CD4-positive, alpha-beta T cell (primary cell): ENCODE results near the gene DYNLT4. TPM values are rescaled to one million over a fixed set of nuclear protein-coding genes. Genes with fewer than 3 reads are reported as not detected.

Source experiments
- ATAC-seq: fragments of 200-7000 bp; cut with Tn5 transposase; one replicate; pipeline ENCODE4 v1.10.0; 2022; ENCODE audit warnings: mild to moderate bottlenecking; ENCODE audit not compliant: poor library complexity
- CTCF ChIA-PET: fragments of 350-600 bp; sonication (Branson Sonifier 250); formaldehyde crosslinking; loops from one replicate; lab custom pipeline; 2021; ENCODE audit warnings: antibody characterized with exemption, inconsistent platforms; lab: Charles Lee
- POLR2A ChIA-PET: fragments of 350-600 bp; sonication (Branson Sonifier 250); formaldehyde crosslinking; loops from one replicate; lab custom pipeline; 2021; ENCODE audit warnings: antibody characterized with exemption, inconsistent platforms; lab: Charles Lee
- DNase-seq, 14 experiments: peaks; one replicate each; pipeline ENCODE4 v3.0.0-alpha.2; 2013 to 2020; ENCODE audit warnings: mixed read lengths in 2 of 14
- H3K27ac ChIP-seq, 2 donors: one replicate each; pipeline versions ENCODE4 v1.5.1 to v1.7.0; 2013; ENCODE audit warnings: low read length in 2 of 2, low read depth in 1 of 2, mild to moderate bottlenecking in 1 of 2
- H3K27me3 ChIP-seq, 2 experiments: 1 replicate in 1 of 2; 2 replicates in 1 of 2; pipeline versions ENCODE4 v1.6.1 to v1.7.0; 2013; ENCODE audit warnings: low read length in 2 of 2, control low read depth in 1 of 2, mild to moderate bottlenecking in 1 of 2, moderate library complexity in 1 of 2; ENCODE audit not compliant: insufficient read depth in 2 of 2, control insufficient read depth in 1 of 2
- H3K36me3 ChIP-seq: one replicate; pipeline ENCODE4 v1.6.1; 2013; ENCODE audit warnings: low read length, control low read depth; ENCODE audit not compliant: insufficient read depth
- H3K4me1 ChIP-seq: one replicate; pipeline ENCODE4 v1.6.1; 2013; ENCODE audit warnings: low read length, control low read depth; ENCODE audit not compliant: insufficient read depth
- H3K4me3 ChIP-seq: one replicate; pipeline ENCODE4 v1.5.1; 2013; ENCODE audit warnings: mild to moderate bottlenecking, low read length, moderate library complexity
- H3K9me3 ChIP-seq, 2 experiments: 1 replicate in 1 of 2; 2 replicates in 1 of 2; pipeline versions ENCODE4 v1.6.1 to v1.7.0; 2013; ENCODE audit warnings: low read length in 2 of 2, mild to moderate bottlenecking in 2 of 2, control low read depth in 1 of 2, moderate library complexity in 1 of 2; ENCODE audit not compliant: control insufficient read depth in 1 of 2, insufficient read depth in 1 of 2
- H3K27ac Mint-ChIP-seq: one replicate; pipeline ENCODE4 v1.8.0; 2020; ENCODE audit warnings: mixed read lengths
- H3K27me3 Mint-ChIP-seq: one replicate; pipeline ENCODE4 v1.8.0; 2021; ENCODE audit warnings: mixed read lengths
- H3K36me3 Mint-ChIP-seq: one replicate; pipeline ENCODE4 v1.8.0; 2021; ENCODE audit warnings: low read depth, mixed read lengths
- H3K4me1 Mint-ChIP-seq: one replicate; pipeline ENCODE4 v1.8.0; 2021; ENCODE audit warnings: low read depth, mixed read lengths
- H3K4me3 Mint-ChIP-seq: one replicate; pipeline ENCODE4 v1.8.0; 2020; ENCODE audit warnings: mild to moderate bottlenecking, mixed read lengths
- H3K9me3 Mint-ChIP-seq: one replicate; pipeline ENCODE4 v1.8.0; 2020; ENCODE audit warnings: mixed read lengths
- CTCF ChIP-seq: fragments of 200-600 bp; IDR thresholded peaks from one replicate; pipeline ENCODE4 v1.8.0; 2022; ENCODE audit warnings: antibody characterized with exemption, mild to moderate bottlenecking
- intact Hi-C, 2 experiments: fragments of 100-400 bp; cut with DNase I in 1 of 2; cut with micrococcal nuclease in 1 of 2; formaldehyde crosslinking; loops; one replicate each; pipeline versions ENCODE4 v1.15.1 to v1.9.0; 2023 to 2025; cut with DNase I, micrococcal nuclease
- total RNA-seq, 174 experiments: library from RNA in 2 of 174; stranded (reverse) in 2 of 174; gene quantifications; one replicate each; pipeline ENCODE4 v1.2.3 and lab custom pipeline; 2021 to 2026

Gene DYNLT4
- total RNA-seq, 2 experiments from 2014 or later, result 1.8 to 2.1 TPM

- H3K27ac ChIP-seq, result peak overlapping the region; percentile 65 to 72
- no peaks in the 10 kb centered on the region for H3K27me3 Mint-ChIP-seq
- peak overlapping the region; percentile 86 for H3K27ac Mint-ChIP-seq
- peak overlapping the region; percentile 99 for H3K4me3 ChIP-seq
- H3K9me3 Mint-ChIP-seq, result no peaks in the 10 kb centered on the region
- H3K36me3 Mint-ChIP-seq, result peaks cover 70% of the 10 kb centered on the region
- peaks cover 50% of the 10 kb centered on the region for H3K36me3 ChIP-seq
- H3K9me3 ChIP-seq, result peaks cover 0 to 4% of the 10 kb centered on the region in 2 experiments
- ATAC-seq, result no peak
- intact Hi-C loops, result loop anchor here (10.0 kb wide), 3 partner anchors 182 to 782 kb away; partner anchors contain the start of genes NASP (in 2 of the 2), EIF2B3 (in 1 of the 2), HECTD3 (in 1 of the 2) and UROD (in 1 of the 2)
- ChIA-PET POLR2A (interaction anchor here (1.0 to 16.3 kb wide), 7 partner anchors 10 to 538 kb away, joined by 3 to 599 read pairs (median 38); partner anchors contain the start of genes BTBD19, HECTD3, MUTYH and RPS8), CTCF (no interaction called here)
- H3K4me3 Mint-ChIP-seq, result peak overlapping the region; percentile 92
- H3K4me1 Mint-ChIP-seq, result peaks cover 53% of the 10 kb centered on the region
- TF ChIP-seq CTCF, result no peak
- DNase-seq, result peak in 2 of 14 experiments; percentile 17 to 49
- no peaks in the 10 kb centered on the region for H3K27me3 ChIP-seq
- H3K4me1 ChIP-seq, result peaks cover 72% of the 10 kb centered on the region
These were observed 4.7 kb downstream of the DYNLT4 start for GRCh38 chr1:44802306-44803061.

DNA sequence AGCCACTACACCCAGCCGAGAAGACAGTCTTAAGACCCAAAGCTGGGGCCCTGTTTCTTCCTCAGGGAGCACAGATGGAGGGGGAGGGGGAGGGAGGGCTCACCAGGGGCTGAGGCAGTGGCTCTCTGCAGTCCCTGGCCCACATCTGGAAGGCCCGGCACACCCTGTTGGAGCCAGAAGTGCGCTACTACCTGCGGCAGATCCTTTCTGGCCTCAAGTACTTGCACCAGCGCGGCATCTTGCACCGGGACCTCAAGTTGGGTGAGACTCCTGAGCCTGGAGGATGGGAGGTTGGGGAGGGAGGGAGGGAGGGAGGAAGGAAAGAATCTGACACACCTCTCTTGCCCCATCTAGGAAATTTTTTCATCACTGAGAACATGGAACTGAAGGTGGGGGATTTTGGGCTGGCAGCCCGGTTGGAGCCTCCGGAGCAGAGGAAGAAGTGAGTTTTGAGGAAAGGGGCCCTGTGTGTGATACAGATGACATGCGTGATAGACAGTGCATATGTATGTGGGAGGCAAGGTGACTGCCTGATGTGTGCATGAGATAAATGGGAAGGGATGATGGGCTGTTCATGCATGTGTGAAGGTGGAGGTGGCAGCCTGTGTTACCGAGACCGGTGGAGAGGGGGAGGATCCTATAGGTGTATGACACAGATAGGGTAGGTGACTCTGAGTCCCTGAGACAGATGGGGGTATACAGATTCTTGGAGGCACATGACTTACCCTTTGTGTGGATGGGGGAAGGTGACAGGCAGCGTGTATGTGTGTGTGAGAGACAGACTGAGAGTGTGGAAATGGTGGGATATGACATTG, 5.5 kb downstream of the DYNLT4 start:
- Histone ChIP-seq H3K4me1 (peaks cover 64% of the 10 kb centered on the region), H3K9me3 (peaks cover 0 to 4% of the 10 kb centered on the region in 2 experiments), H3K27me3 (no peaks in the 10 kb centered on the region), H3K27ac (peak overlapping the region; percentile 65 to 72), H3K4me3 (peak overlapping the region; percentile 99), H3K36me3 (peaks cover 44% of the 10 kb centered on the region)
- Mint-ChIP-seq H3K4me1 (peaks cover 45% of the 10 kb centered on the region), H3K27ac (peak overlapping the region; percentile 86), H3K4me3 (peak overlapping the region; percentile 92), H3K9me3 (no peaks in the 10 kb centered on the region), H3K36me3 (peaks cover 63% of the 10 kb centered on the region), H3K27me3 (no peaks in the 10 kb centered on the region)
- ATAC-seq (peak; percentile 16), DNase-seq (peak in 5 of 14 experiments; percentile 43 to 64 (median 58))
- ChIA-PET POLR2A (interaction anchor here (1.3 to 16.3 kb wide), 11 partner anchors 10 to 689 kb away, joined by 3 to 599 read pairs (median 38); partner anchors contain the start of genes BTBD19, HECTD3, MUTYH and RNU5D-1), CTCF (interaction anchor here (0.7 to 1.9 kb wide), 2 partner anchors 8 to 18 kb away, joined by 4 to 36 read pairs; partner anchors contain the start of gene BTBD19)
- intact Hi-C loops, result loop anchor here (1.0 to 10.0 kb wide), 6 partner anchors 15 to 783 kb away; partner anchors contain the start of genes NASP (in 2 of the 2), EIF2B3 (in 1 of the 2), HECTD3 (in 1 of the 2) and UROD (in 1 of the 2)
- no peak for TF ChIP-seq CTCF
